CD4-positive, alpha-beta memory T cell (primary cell): Measurements from ENCODE around the gene AP5S1. TPM values are rescaled to one million over a fixed set of nuclear protein-coding genes. Genes with fewer than 3 reads are reported as not detected.

Experiments
- CTCF ChIA-PET: fragments of 350-600 bp; sonication (Branson Sonifier 250); formaldehyde crosslinking; loops from one replicate; lab custom pipeline; 2021; ENCODE audit warnings: inconsistent platforms; ENCODE audit not compliant: partially characterized antibody; lab: Charles Lee
- POLR2A ChIA-PET: fragments of 350-600 bp; sonication (Branson Sonifier 250); formaldehyde crosslinking; loops from one replicate; lab custom pipeline; 2021; ENCODE audit not compliant: partially characterized antibody; lab: Charles Lee
- DNase-seq, 5 donors: peaks; one replicate each; pipeline versions ENCODE4 v3.0.0 to v3.0.0-alpha.2; 2020 to 2022; ENCODE audit warnings: mixed read lengths in 1 of 5
- H3K27ac ChIP-seq: one replicate; pipeline ENCODE4 v1.7.0; 2013; ENCODE audit warnings: low read depth, low read length
- H3K27me3 ChIP-seq: 2 replicates; pipeline ENCODE4 v1.7.0; 2013; ENCODE audit warnings: mild to moderate bottlenecking, low read length, moderate library complexity; ENCODE audit not compliant: insufficient read depth
- H3K36me3 ChIP-seq: 2 replicates; pipeline ENCODE4 v1.7.0; 2013; ENCODE audit warnings: mild to moderate bottlenecking, low read length, moderate library complexity; ENCODE audit not compliant: insufficient read depth
- H3K4me1 ChIP-seq: 2 replicates; pipeline ENCODE4 v1.7.0; 2013; ENCODE audit warnings: mild to moderate bottlenecking, low read length, moderate library complexity; ENCODE audit not compliant: insufficient read depth
- H3K4me3 ChIP-seq, 2 donors: one replicate each; pipeline ENCODE4 v1.7.0; 2013; ENCODE audit warnings: low read length in 2 of 2, mild to moderate bottlenecking in 1 of 2
- H3K9me3 ChIP-seq, 2 donors: one replicate each; pipeline ENCODE4 v1.7.0; 2013; ENCODE audit warnings: low read length in 2 of 2, control low read depth in 1 of 2; ENCODE audit not compliant: control insufficient read depth in 1 of 2
- H3K27ac Mint-ChIP-seq, 7 donors: one replicate each; pipeline ENCODE4 v1.8.0; 2020 to 2021; ENCODE audit warnings: mixed read lengths in 7 of 7, mild to moderate bottlenecking in 6 of 7, inconsistent platforms in 3 of 7, moderate library complexity in 3 of 7
- H3K27me3 Mint-ChIP-seq, 2 donors: one replicate each; pipeline ENCODE4 v1.8.0; 2020 to 2021; ENCODE audit warnings: mixed read lengths in 2 of 2
- H3K36me3 Mint-ChIP-seq, 2 donors: one replicate each; pipeline ENCODE4 v1.8.0; 2020 to 2021; ENCODE audit warnings: mixed read lengths in 2 of 2, inconsistent platforms in 1 of 2, mild to moderate bottlenecking in 1 of 2
- H3K4me1 Mint-ChIP-seq, 4 donors: one replicate each; pipeline ENCODE4 v1.8.0; 2020 to 2021; ENCODE audit warnings: mixed read lengths in 4 of 4, mild to moderate bottlenecking in 1 of 4
- H3K4me3 Mint-ChIP-seq, 8 donors: one replicate each; pipeline ENCODE4 v1.8.0; 2020 to 2021; ENCODE audit warnings: mixed read lengths in 8 of 8, mild to moderate bottlenecking in 7 of 8, moderate library complexity in 6 of 8, inconsistent platforms in 3 of 8
- H3K9me3 Mint-ChIP-seq, 8 donors: one replicate each; pipeline ENCODE4 v1.8.0; 2020 to 2021; ENCODE audit warnings: mixed read lengths in 8 of 8, mild to moderate bottlenecking in 5 of 8, inconsistent platforms in 3 of 8, moderate library complexity in 1 of 8
- intact Hi-C: fragments of 100-400 bp; cut with micrococcal nuclease; formaldehyde crosslinking; loops from one replicate; pipeline ENCODE4 v1.15.1; 2023
- polyA plus RNA-seq, 2 donors: library from polyadenylated mRNA; unstranded; fragments of 300-500 nt; fragmentation: Illumina TruSeq; gene quantifications; one replicate each; pipeline ENCODE4 v1.2.3, GENCODE V29; 2021
- total RNA-seq, 2 experiments: library from RNA; stranded (reverse); gene quantifications; one replicate each; pipeline ENCODE4 v1.2.3, GENCODE V29; 2021

AP5S1 gene
- total and polyA plus RNA-seq, 4 experiments from 2014 or later, result 10.4 to 16.8 (median 12.8) TPM

- no peaks in the 10 kb centered on the region for H3K27me3 Mint-ChIP-seq
- peak overlapping the region; percentile 1 to 65 (median 28) for H3K4me3 Mint-ChIP-seq
- H3K36me3 Mint-ChIP-seq, result peaks cover 0 to 4% of the 10 kb centered on the region in 2 donors
- peaks cover 30 to 56% (median 46%) of the 10 kb centered on the region in 4 donors for H3K4me1 Mint-ChIP-seq
- intact Hi-C loops, result no loop called here
- H3K27me3 ChIP-seq, result no peaks in the 10 kb centered on the region
- DNase-seq, result peak in 1 of 5 donors; percentile 52
- H3K9me3 ChIP-seq, result no peaks in the 10 kb centered on the region
- H3K9me3 Mint-ChIP-seq, result peaks cover 0 to under 1% (median 0%) of the 10 kb centered on the region in 8 donors
- H3K4me1 ChIP-seq, result peaks cover 51% of the 10 kb centered on the region
- POLR2A ChIA-PET, result interaction anchor here (1.0 to 10.0 kb wide), 8 partner anchors 8 to 253 kb away, joined by 3 to 180 read pairs (median 10); partner anchors contain the start of genes ADISSP and AP5S1
- no peak overlapping the region for H3K4me3 ChIP-seq
- H3K27ac Mint-ChIP-seq, result peak overlapping the region in 6 of 7 donors; percentile 5 to 84 (median 55)
- H3K36me3 ChIP-seq, result no peaks in the 10 kb centered on the region
- H3K27ac ChIP-seq, result no peak overlapping the region
- CTCF ChIA-PET, result interaction anchor here (0.7 to 5.6 kb wide), 3 partner anchors 18 to 105 kb away, joined by 3 to 61 read pairs (median 27); partner anchors contain the start of gene ADISSP
These were observed 35.5 kb upstream of the AP5S1 start for GRCh38 chr20:3784863-3785239.

- Mint-ChIP-seq H3K4me3 (peak overlapping the region in 2 of 8 donors; percentile 65), H3K36me3 (peaks cover 0 to 4% of the 10 kb centered on the region in 2 donors), H3K9me3 (peaks cover 0 to 2% (median 0%) of the 10 kb centered on the region in 8 donors), H3K27me3 (no peaks in the 10 kb centered on the region), H3K4me1 (peaks cover 29 to 54% (median 45%) of the 10 kb centered on the region in 4 donors), H3K27ac (peak overlapping the region in 2 of 7 donors; percentile 84 to 88)
- H3K9me3 ChIP-seq, result no peaks in the 10 kb centered on the region
- H3K4me1 ChIP-seq, result peaks cover 50% of the 10 kb centered on the region
- H3K4me3 ChIP-seq, result peak overlapping the region in 1 of 2 donors; percentile 38
- POLR2A ChIA-PET, result interaction anchor here (0.7 to 10.0 kb wide), 15 partner anchors 9 to 252 kb away, joined by 3 to 180 read pairs (median 5); partner anchors contain the start of genes ADISSP, AP5S1, CDC25B and MAVS
- intact Hi-C loops, result loop anchor here (1.0 to 2.0 kb wide), 5 partner anchors 11 to 300 kb away; partner anchors contain the start of genes AP5S1, CDC25B and MAVS
- H3K27me3 ChIP-seq, result no peaks in the 10 kb centered on the region
- no peak overlapping the region for H3K27ac ChIP-seq
- no peaks in the 10 kb centered on the region for H3K36me3 ChIP-seq
- CTCF ChIA-PET, result interaction anchor here (0.7 to 5.6 kb wide), 6 partner anchors 10 to 299 kb away, joined by 3 to 61 read pairs (median 4); partner anchors contain the start of genes ADISSP and CDC25B
- DNase-seq, result no peak
These were observed 34.9 kb upstream of the AP5S1 start for GRCh38 chr20:3785240-3786125.

GRCh38 chr20:3786126-3786484 is 34.2 kb upstream of the AP5S1 start:
- peaks cover 43% of the 10 kb centered on the region for H3K4me1 ChIP-seq
- Mint-ChIP-seq H3K27ac (peak overlapping the region; percentile 60 to 93 (median 88)), H3K27me3 (no peaks in the 10 kb centered on the region), H3K9me3 (peaks cover 0 to 2% (median 0%) of the 10 kb centered on the region in 8 donors), H3K4me1 (peaks cover 26 to 48% (median 39%) of the 10 kb centered on the region in 4 donors), H3K4me3 (peak overlapping the region; percentile 74 to 87 (median 84)), H3K36me3 (peaks cover 0 to 4% of the 10 kb centered on the region in 2 donors)
- ChIA-PET POLR2A (interaction anchor here (0.7 to 10.0 kb wide), 15 partner anchors 10 to 299 kb away, joined by 3 to 180 read pairs (median 6); partner anchors contain the start of genes ADISSP, AP5S1, CDC25B and MAVS), CTCF (interaction anchor here (0.8 to 5.6 kb wide), 6 partner anchors 10 to 299 kb away, joined by 3 to 61 read pairs (median 4); partner anchors contain the start of genes ADISSP and CDC25B)
- H3K27ac ChIP-seq, result no peak overlapping the region
- intact Hi-C loops, result loop anchor here (1.0 to 2.0 kb wide), 5 partner anchors 10 to 299 kb away; partner anchors contain the start of genes AP5S1, CDC25B and MAVS
- no peaks in the 10 kb centered on the region for H3K36me3 ChIP-seq
- H3K4me3 ChIP-seq, result peak overlapping the region; percentile 29 to 38
- no peaks in the 10 kb centered on the region for H3K9me3 ChIP-seq
- H3K27me3 ChIP-seq, result no peaks in the 10 kb centered on the region
- peak; percentile 34 to 68 (median 39) for DNase-seq

GRCh38 chr20:3786665-3787323 is 33.6 kb upstream of the AP5S1 start, which contains the start of gene CENPB:
Gene CENPB (minus strand): TSS chr20:3786740. CDS start chr20:3786483, 257 bp downstream.
- Mint-ChIP-seq H3K27ac (peak within 1 kb of the TSS; percentile 79 to 93 (median 88)), H3K9me3 (peaks cover 0 to 2% (median 0%) of the 10 kb centered on the region in 8 donors), H3K4me1 (peaks cover 23 to 41% (median 33%) of the 10 kb centered on the region in 4 donors), H3K36me3 (peaks cover 0 to 4% of the 10 kb centered on the region in 2 donors), H3K4me3 (peak within 1 kb of the TSS; percentile 74 to 87 (median 84)), H3K27me3 (no peaks in the 10 kb centered on the region)
- peak; percentile 82 to 94 (median 88) for DNase-seq
- intact Hi-C loops, result loop anchor here (1.0 to 2.0 kb wide), 5 partner anchors 10 to 299 kb away; partner anchors contain the start of genes AP5S1, CDC25B and MAVS
- CTCF ChIA-PET, result interaction anchor here (0.9 to 5.6 kb wide), 11 partner anchors 9 to 298 kb away, joined by 3 to 61 read pairs (median 5); partner anchors contain the start of genes ADISSP and CDC25B
- POLR2A ChIA-PET, result interaction anchor here (1.0 to 10.0 kb wide), 16 partner anchors 8 to 299 kb away, joined by 3 to 180 read pairs (median 6); partner anchors contain the start of genes ADISSP, AP5S1, CDC25B and MAVS
- Histone ChIP-seq H3K4me3 (peak within 1 kb of the TSS; percentile 29 to 38), H3K36me3 (no peaks in the 10 kb centered on the region), H3K27ac (peak within 1 kb of the TSS; percentile 12), H3K4me1 (peaks cover 37% of the 10 kb centered on the region), H3K9me3 (no peaks in the 10 kb centered on the region), H3K27me3 (no peaks in the 10 kb centered on the region)

- intact Hi-C loops, result loop anchor here (2.0 kb wide), 1 partner anchor 59 kb away; the partner anchor contains the start of gene MAVS
- Mint-ChIP-seq H3K27ac (peak overlapping the region; percentile 52 to 87 (median 81)), H3K4me1 (peaks cover 23 to 39% (median 30%) of the 10 kb centered on the region in 4 donors), H3K4me3 (peak overlapping the region; percentile 54 to 78 (median 73)), H3K9me3 (peaks cover 0 to 2% (median 0%) of the 10 kb centered on the region in 8 donors), H3K36me3 (peaks cover 0 to 4% of the 10 kb centered on the region in 2 donors), H3K27me3 (no peaks in the 10 kb centered on the region)
- Histone ChIP-seq H3K4me1 (peaks cover 37% of the 10 kb centered on the region), H3K9me3 (no peaks in the 10 kb centered on the region), H3K36me3 (no peaks in the 10 kb centered on the region), H3K27ac (peak overlapping the region; percentile 12), H3K27me3 (no peaks in the 10 kb centered on the region), H3K4me3 (peak overlapping the region; percentile 3 to 28)
- POLR2A ChIA-PET, result interaction anchor here (0.6 to 10.0 kb wide), 13 partner anchors 9 to 119 kb away, joined by 3 to 180 read pairs (median 10); partner anchors contain the start of genes ADISSP, AP5S1, CDC25B and MAVS
- CTCF ChIA-PET, result interaction anchor here (0.9 to 5.6 kb wide), 9 partner anchors 8 to 186 kb away, joined by 3 to 61 read pairs (median 5); partner anchors contain the start of genes ADISSP and CDC25B
- DNase-seq, result no peak
These were observed 32.9 kb upstream of the AP5S1 start for GRCh38 chr20:3787324-3788014.
